GM21367 (cell line): ENCODE results near the gene SHCBP1L.
"Not testable (repeated sequence)": the region's sequence is repeated elsewhere in the genome, so short reads cannot be mapped to it uniquely, and the experiment has no call there.

ENCODE experiments used
- ATAC-seq: cut with Tn5 transposase; IDR thresholded peaks from one replicate; pipeline ENCODE4 v1.9.1; 2021; ENCODE audit not compliant: unreplicated experiment

Gene SHCBP1L

DNA sequence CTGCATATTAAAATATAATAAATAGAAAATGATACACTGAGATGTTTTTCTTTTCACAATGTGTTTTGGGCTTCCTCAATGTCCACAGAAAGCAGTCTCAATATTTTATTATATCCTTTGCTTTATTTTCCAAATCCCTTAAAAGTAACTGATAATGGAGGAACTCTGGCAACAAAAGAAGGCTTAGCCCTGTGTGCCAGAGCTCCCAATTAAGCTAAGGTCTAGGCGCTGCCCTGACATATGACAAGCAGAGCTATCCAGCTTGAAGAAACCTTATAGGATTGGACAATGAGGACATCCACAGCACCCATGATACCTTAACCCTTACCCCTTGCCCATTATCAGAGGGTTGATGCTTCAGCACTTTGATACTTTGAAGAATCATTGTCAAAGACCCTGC lies 12.9 kb upstream of the SHCBP1L start:
- no peak for ATAC-seq

DNA sequence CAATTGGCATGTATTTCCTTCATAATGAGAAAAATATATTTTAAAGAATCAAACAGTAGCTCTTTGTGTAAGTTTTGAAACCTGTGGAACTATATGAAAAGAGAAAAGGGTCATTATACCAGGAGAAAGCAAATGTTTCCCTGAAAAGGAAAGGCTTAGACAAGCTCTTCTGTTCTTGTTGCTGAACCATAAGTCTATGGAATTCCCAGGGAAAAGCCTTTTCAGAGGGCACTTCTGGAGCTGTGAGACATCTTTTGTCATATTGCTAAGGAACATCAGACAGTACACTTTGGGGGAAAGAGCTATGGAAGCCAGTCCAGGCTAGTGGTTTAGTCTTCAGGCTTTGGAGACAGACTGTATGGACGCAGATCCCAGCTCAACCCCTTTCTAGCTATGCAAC lies 12.1 kb upstream of the SHCBP1L start:
- no peak for ATAC-seq

DNA sequence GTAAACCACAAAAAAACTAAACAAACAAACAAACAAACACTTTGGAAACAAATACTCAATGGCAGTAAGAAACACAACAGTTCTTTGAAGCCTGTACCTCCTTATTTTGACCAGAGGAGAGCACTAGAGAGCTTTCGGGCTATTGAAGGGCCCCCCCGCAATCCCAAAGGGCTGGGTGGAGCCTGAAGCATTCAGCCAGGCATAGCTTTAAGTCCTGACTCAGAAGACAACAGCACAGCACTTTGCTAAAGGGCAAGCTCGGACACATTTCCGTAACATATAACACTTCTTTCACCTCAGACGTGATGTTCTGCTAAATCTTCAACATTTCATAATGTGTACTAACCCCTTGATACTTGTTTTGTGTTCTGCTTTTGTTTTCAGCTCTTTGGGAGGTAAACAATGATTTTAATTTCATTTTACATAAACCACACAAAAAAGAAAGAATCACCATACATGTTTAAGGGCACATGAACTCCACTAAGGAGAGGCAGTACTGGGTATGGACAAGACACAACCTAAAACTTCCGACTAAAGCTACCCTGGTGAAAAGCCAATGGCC lies 9.7 kb upstream of the SHCBP1L start:
- peak; percentile 98 for ATAC-seq

DNA sequence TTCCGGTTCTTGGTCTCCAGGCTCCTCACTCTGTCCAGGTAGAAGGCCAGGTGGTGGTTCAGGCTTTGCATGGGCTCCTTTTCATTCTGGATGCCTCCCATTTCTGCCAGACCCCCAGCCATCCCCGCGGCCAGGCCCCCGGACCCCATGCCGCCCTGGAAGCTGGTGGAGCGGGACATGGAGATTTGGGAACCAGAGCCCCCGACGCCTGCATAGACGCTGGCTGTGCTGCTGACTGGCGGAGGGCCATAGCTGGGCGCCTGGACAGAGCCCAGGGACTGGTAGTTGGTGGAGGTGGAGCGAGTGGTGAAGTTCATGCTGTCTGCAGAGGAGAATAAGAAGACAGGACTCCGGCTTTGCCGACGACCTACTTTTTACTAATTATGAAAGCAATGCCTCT lies 7.1 kb upstream of the SHCBP1L start:
- ATAC-seq = no peak

DNA sequence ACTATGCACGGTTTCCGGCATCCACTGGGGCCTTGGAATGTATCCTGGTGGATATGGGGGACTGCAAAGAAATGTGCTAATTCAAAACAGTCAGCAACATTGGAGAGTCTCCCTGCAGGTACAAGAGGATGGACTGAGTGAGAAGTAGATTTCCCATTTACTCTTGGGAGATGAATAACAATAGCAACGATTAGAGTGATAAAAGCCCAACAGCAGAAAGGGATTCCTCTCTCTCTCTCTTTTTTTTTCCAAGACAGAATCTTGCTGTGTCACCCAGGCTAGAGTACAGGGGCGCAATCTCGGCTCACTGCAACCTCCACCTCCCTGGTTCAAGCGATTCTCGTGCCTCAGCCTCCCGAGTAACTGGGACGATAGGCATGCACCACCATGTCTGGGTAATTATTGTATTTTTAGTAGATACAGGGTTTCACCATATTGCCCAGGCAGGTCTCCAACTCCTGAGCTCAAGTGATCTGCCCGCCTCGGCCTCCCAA lies 5.0 kb upstream of the SHCBP1L start:
- ATAC-seq = no peak

DNA sequence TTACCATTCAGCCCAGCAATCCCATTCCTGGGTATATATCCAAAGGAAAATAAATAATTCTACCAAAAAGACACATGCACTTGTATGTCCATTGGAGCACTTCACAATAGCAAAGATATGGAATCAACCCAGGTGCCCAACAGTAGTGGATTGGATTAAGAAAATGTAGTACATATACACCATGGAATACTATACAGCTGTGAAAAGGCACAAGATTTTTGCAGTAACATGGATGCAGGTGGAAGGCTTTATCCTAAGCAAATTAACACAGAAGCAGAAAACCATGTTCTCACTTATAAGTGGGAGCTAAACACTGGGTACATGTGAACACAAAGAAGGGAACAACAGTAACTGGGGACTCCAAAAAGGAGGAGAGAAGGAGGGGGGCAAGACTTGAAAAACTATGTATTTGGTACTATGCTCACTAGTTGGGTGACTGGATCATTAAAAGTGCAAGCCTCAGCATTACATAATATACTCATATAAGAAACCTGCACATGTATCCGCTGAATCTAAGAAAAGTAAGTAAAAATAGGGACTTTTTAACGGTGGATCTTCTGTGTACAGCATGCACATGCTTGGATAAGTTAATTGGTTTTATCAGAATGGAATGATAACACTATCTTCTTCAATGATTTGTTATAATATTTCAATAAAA lies 3.9 kb upstream of the SHCBP1L start:
- no peak for ATAC-seq

DNA sequence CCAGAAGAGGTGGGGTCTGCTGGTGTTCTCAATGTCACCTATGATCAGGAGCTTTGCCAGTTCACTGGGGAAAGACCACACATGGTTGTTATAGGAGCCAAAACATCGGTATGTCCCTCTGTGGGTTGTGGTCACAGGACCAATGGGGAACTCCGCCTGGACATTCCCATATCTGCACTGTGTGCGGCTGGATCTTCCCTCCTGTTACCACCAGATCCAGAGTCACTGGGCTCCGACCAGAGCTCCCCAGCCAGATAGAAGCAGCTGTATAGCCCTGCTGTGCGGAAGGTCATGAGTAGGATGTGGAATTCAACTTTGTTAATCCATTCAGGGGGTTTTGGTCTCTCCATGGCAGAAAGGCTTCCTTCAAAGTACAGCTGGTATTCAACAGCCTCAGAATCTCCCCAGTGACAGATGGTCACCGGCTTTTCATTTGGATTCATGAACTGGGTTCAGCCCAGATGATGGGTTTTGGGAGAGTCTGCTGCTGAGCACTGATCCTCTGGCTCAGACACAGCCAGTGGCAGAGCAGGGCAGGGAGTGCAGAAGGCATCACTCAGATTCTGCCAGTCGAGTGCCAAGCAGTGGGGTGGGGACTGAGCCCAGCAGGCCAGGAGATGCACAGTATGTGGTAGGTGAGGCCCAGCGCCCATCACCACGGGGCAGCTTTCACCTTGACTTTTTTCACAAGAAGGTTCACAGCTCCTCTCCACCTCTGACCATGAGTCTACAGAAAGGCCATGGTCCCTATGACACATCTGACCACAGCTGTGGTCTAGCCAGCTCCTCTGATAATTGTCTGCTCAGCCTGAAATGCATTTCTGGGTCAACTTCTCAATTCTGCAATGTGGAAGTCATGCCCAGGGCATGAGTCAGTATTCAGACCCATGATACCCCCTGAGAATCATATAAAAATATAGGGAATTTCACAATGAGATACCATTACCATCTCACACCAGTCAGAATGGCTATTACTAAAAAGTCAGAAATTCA lies 2.9 kb upstream of the SHCBP1L start:
- no peak for ATAC-seq

DNA sequence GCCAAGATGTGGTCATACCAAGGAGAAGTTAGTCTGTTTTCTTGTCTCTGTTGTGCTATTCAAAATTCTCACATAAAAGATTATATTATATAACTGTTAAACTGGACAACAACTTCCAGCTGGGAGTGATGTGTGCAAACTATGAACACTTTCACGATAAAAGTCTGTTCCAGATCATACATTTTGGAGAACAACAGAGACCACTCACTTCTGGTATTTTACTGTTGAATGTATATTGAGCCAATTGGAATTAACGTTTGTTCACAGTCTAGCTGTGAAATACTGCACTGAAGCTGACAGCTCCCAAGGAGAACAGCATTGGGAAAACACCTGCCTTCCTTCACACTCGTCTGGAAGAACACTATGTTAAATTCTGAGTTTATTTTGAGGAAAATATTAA lies 860 bp upstream of the SHCBP1L start:
- no peak for ATAC-seq

DNA sequence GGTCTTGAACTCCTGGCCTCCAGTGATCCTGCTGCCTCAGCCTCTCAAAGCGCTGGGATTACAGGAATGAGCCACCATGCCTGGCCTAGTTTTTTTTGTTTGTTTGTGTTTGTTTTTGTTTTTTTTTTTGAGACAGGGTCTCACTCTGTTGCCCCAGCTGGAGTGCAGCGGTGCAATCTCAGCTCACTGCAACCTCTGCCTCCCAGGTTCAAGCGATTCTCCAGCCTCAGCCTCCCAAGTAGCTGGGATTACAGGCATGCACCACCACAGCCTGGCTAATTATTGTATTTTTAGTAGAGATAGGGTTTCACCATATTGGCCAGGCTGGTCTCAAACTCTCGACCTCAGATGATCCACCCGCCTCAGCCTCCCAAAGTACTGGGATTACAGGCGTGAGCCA lies 9.6 kb downstream of the SHCBP1L start:
- ATAC-seq = not testable (repeated sequence)

DNA sequence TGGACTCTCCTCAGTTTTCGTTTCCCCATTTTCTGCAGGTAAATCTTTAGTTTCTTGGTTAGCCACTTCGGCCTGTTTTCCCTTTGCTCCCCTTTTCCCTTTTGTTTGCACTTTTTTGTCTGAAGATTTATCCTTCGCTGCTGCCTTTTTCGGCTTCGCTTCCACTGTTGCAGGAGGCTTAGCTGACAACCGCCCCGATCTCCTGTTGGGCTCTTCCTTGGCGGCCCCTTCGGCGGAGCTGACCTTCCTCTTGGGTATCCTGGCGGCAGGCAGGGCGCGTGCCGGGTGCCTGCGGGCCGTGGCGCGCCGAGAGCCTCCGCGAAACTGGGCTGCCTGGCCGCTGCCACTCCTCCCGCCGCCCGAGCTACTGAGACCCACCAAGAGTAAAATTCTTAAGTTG lies 10.8 kb downstream of the SHCBP1L start:
- not testable (repeated sequence) for ATAC-seq

DNA sequence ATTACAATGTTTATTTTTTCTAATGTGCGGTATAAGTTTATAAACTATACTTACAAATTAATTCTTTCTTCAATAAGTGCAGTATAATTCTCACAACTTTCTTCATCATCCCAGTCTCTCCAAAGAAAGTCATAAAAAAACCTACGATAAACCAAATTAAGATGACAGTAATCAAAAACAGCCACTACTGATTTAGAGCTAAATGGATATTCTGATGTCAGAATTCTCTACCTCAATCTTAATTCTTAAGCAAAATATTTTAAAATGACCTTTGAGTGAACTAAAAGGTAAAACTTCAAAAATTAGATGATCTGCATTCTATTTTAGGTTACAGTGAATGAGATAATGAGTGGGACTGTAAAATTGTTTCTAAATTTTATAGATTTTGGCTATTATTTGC lies 13.6 kb downstream of the SHCBP1L start:
- no peak for ATAC-seq

DNA sequence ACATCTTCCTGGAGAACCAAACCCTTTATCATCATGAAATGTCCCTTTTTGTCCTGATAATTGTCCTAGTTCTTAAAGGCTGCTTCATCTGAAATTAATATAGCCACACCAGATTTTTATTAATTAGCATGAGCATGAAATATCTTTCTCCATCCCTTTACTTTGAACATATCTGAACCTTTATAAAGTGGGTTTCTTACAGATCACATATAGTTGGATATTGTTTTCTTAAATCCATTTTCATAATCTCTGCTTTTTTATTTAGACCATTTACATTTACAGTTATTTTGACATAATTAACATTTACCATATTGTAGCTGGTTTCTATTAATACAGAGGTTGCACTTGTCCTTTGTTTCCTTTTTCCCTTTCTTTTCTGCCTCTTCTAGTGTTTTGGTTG lies 17.2 kb downstream of the SHCBP1L start:
- no peak for ATAC-seq

DNA sequence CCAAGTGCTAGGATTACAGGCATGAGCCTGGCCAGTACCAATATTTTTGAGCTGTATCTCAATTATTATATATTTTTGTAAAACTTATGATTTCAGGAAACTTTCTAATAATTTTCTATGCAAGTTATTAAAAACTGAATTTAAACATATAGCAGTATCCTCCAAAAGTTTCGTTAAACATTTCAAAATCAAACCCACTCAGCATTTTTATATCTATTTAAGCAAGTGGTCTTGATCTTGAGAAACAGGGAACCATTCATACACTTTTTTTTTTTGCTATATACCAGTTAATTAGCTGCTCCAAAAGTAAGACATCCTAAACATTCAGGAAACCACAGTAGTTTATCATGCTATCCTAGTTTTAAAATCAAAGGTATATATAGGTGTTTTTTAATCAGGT lies 22.0 kb downstream of the SHCBP1L start:
- no peak for ATAC-seq

DNA sequence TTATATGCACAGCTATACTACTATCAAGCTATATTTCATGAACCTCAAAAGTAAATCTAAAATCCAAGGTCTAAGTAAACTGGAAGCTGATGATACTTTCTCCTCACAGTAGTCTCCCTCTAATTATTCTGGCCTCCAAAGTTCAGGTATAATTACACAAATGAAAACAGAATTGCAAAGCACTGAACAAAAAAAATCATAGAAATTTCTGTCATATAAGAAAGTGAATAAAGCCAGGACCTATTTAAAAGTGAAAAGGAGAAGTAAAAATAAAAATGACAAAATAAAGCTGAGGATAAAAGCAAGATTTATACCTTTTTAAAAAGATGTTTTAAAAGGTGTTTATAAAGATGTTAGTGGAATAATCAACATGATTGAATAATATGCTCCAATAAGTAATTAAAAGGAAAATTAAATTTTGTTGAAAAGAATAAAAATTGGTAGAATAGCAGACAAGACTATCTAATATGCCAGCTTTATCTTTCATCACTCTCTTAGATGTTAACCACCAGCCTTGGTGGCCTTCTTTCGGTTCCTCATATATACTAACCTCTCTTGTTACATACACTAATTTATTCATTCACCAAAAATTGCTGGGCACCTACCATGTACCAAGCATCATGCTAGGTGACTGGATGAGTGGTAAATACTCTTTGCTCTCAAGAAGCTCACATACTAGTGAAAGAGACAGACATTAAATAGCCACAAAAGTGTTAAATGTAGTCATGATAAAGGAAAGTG lies 25.1 kb downstream of the SHCBP1L start:
- ATAC-seq = no peak

DNA sequence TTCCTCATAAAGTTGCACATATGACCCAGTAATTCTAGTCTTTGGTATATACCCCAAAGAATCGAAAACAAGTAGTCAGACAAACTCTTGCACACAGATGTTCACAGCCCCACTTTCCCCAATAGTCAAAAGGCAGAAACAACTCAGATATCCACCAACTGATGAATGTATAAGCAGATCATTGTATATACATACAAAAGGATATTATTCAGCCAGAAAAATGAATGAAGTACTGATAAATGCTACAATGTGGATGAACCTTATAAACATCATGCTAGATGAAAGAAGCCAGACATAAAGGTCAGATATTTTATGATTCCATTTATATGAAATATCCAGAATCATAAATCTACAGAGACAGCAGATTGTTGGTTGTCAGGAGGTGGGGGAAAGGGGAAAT lies 27.3 kb downstream of the SHCBP1L start:
- no peak for ATAC-seq

DNA sequence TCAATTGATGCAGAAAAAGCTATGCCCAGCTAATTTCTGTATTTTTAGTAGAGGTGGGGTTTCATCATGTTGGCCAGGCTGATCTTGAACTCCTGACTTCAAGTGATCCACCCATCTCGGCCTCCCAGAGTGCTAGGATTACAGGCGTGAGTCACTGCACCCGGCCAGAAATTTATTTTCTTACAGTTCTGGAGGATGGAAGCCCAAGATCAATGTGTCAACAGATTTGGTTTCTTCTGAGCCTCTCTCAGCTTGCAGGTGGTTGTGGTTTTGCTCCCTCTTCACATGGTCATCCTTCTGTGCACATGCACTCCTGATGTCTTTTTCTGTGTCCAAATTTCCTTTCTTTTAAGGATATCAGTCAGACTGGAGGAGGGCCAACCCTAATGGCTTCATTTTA lies 35.6 kb downstream of the SHCBP1L start:
- no peak for ATAC-seq

DNA sequence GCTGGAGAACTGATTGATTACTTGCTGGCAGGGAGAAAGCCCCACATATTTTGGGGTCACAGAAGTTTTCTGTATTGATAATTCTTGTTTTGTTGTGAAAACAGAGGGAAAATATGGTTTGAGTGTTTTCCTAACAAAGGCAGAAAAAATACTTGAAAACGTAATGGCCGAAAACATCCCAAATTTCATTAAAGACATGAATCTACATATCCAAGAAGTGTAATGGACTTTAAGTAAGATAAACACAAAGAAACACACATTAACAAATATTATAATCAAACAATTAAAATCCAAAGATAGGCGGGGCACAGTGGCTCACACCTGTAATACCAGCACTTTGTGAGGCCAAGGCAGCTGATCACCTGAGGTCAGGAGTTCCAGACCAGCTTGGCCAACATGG lies 39.6 kb downstream of the SHCBP1L start:
- ATAC-seq = no peak

DNA sequence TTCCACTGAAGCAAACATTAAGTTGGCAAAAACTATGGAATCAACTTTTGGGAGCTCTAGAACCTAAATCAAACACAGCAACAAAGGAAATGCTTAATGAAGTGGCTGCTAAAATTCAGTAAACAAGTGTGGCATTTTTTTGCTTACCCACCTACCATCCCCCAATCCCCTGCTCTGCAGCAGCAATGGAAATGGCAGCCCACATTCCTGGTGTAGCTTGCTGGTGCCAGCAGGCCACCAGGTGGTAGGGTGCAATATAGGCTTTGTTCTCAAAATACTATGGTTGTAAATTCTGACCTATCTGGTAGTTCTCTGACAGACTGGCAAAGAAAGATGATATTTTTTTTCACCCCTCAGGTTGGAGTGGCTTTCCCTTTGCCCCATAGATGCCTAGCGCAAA lies 42.8 kb downstream of the SHCBP1L start:
- no peak for ATAC-seq

DNA sequence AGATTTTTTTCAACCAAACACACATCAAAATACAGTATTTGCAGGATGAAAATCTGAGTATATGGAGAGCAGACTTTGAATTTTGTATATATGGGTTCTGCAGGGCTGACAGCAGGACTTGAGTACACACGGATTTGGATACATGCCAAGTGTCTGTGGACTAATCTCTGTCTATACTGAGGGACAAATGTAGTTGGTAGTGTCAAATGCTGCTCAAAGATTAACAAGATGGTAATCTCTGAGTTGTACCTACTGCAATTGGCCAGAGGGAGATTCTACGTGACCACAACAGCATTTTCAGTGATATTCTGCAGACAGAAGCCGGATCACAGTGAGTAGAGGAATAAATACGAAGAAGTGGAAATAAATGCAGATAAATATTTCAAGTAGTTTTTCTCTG lies 43.4 kb downstream of the SHCBP1L start:
- ATAC-seq = no peak

DNA sequence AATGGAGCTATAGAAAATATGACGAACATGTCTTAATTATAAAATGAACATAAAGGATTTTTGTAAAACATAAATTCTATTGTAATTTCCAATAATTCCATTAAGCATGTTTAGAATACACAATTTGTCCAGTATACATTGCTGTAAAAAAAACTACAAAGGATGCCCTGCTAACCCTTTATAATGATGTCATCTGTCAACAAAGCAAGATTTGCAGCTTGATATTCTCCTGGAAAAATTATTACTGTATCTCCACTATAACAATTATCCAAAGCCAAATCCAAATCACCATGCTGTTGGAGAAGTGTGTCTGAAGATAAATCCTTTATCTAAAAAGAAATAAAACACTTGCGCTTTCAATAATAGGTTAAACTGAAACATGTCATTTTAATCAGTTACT lies 47.6 kb downstream of the SHCBP1L start:
- no peak for ATAC-seq

DNA sequence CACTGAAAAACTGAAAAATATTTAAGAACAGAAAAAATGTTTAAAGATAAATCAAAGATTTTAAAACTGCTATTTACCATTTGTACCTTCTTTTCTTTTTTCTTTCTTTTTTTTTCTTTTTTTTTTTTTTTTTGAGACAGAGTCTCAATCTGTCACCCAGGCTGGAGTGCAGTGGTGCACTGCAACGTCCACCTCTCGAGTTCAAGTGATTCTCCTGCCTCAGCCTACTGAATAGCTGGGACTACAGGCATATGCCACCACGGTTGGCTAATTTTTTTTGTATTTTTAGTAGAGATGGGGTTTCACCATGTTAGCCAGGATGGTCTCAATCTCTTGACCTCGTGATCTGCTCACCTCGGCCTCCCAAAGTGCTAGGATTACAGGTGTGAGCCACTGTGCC lies 51.0 kb downstream of the SHCBP1L start:
- ATAC-seq = not testable (repeated sequence)
